ENCODE measurements around the gene CLCN3.
A peak's percentile ranks its signal among the peaks of the same experiment; 100 is the strongest.
"Not testable (repeated sequence)": the region's sequence is repeated elsewhere in the genome, so short reads cannot be mapped to it uniquely, and the experiment has no call there.

CLCN3 gene

GRCh38 chr4:169622566-169622965 is 2.2 kb downstream of the CLCN3 start:
- H3F3A ChIP-seq (ENCODE audit: low read depth), result 0 out of 2 replicates have a peak, but pooled peaks cover 3% of the 10 kb centered on the region
- no peaks in the 10 kb centered on the region for H3K9me2 ChIP-seq (replicated peaks; ENCODE audit: low read depth, low read length)
- peaks cover 32% of the 10 kb centered on the region for H3K4me1 ChIP-seq (ENCODE audit: insufficient read depth, low read length, poor library complexity, severe bottlenecking)
- H3K9ac ChIP-seq (ENCODE audit: low read depth, low read length, poor library complexity, severe bottlenecking), result no peak overlapping the region
- H2AFZ ChIP-seq (ENCODE audit: low read length), result no peak overlapping the region
- H3K9me3 ChIP-seq (ENCODE audit: insufficient read depth, low read depth, low read length), result no peaks in the 10 kb centered on the region
- no peak overlapping the region for H3K4me3 ChIP-seq (ENCODE audit: low read length, poor library complexity, severe bottlenecking)
- peaks cover 52% of the 10 kb centered on the region for H4K20me1 ChIP-seq (ENCODE audit: insufficient read depth, low read length, poor library complexity, severe bottlenecking)
- H3K4me2 ChIP-seq (ENCODE audit: low read depth, low read length, poor library complexity, severe bottlenecking), result peak overlapping the region; percentile 99
- no peak for TF ChIP-seq CTCF (conservative IDR thresholded peaks at IDR 0.05; ENCODE audit: low read length)
- H3K79me2 ChIP-seq (ENCODE audit: insufficient read depth, low read length), result peaks cover 30% of the 10 kb centered on the region
- no peaks in the 10 kb centered on the region for H3K27me3 ChIP-seq (ENCODE audit: insufficient read depth, low read length, poor library complexity, severe bottlenecking)
- no peaks in the 10 kb centered on the region for H3K36me3 ChIP-seq (ENCODE audit: insufficient read depth, low read length)

- not testable (repeated sequence) for H3K36me3 ChIP-seq (ENCODE audit: insufficient read depth, low read length); H3K9me3 ChIP-seq (ENCODE audit: insufficient read depth, low read depth, low read length); H3K4me2 ChIP-seq (ENCODE audit: low read depth, low read length, poor library complexity, severe bottlenecking); H3K27me3 ChIP-seq (ENCODE audit: insufficient read depth, low read length, poor library complexity, severe bottlenecking); H3K9ac ChIP-seq (ENCODE audit: low read depth, low read length, poor library complexity, severe bottlenecking); H2AFZ ChIP-seq (ENCODE audit: low read length); H3K4me3 ChIP-seq (ENCODE audit: low read length, poor library complexity, severe bottlenecking); H3F3A ChIP-seq (ENCODE audit: low read depth); H3K9me2 ChIP-seq (replicated peaks; ENCODE audit: low read depth, low read length)
- H4K20me1 ChIP-seq (ENCODE audit: insufficient read depth, low read length, poor library complexity, severe bottlenecking), result peaks cover 52% of the 10 kb centered on the region
- H3K79me2 ChIP-seq (ENCODE audit: insufficient read depth, low read length), result peaks cover 30% of the 10 kb centered on the region
- H3K4me1 ChIP-seq (ENCODE audit: insufficient read depth, low read length, poor library complexity, severe bottlenecking), result peaks cover 20% of the 10 kb centered on the region
Observed at GRCh38 chr4:169624012-169624411, 3.6 kb downstream of the CLCN3 start.

- Histone ChIP-seq H3K4me2 (ENCODE audit: low read depth, low read length, poor library complexity, severe bottlenecking) (no peak overlapping the region), H4K20me1 (ENCODE audit: insufficient read depth, low read length, poor library complexity, severe bottlenecking) (peaks cover 49% of the 10 kb centered on the region), H3K79me2 (ENCODE audit: insufficient read depth, low read length) (peaks cover 25% of the 10 kb centered on the region), H3K9me2 (replicated peaks; ENCODE audit: low read depth, low read length) (no peaks in the 10 kb centered on the region), H3K9me3 (ENCODE audit: insufficient read depth, low read depth, low read length) (no peaks in the 10 kb centered on the region), H3K36me3 (ENCODE audit: insufficient read depth, low read length) (no peaks in the 10 kb centered on the region), H3K4me3 (ENCODE audit: low read length, poor library complexity, severe bottlenecking) (no peak overlapping the region), H3K27me3 (ENCODE audit: insufficient read depth, low read length, poor library complexity, severe bottlenecking) (no peaks in the 10 kb centered on the region), H3K4me1 (ENCODE audit: insufficient read depth, low read length, poor library complexity, severe bottlenecking) (peaks cover 15% of the 10 kb centered on the region), H2AFZ (ENCODE audit: low read length) (no peak overlapping the region), H3K9ac (ENCODE audit: low read depth, low read length, poor library complexity, severe bottlenecking) (no peak overlapping the region), H3F3A (ENCODE audit: low read depth) (0 out of 2 replicates have a peak, but pooled peaks cover 3% of the 10 kb centered on the region)
- TF ChIP-seq CTCF (conservative IDR thresholded peaks at IDR 0.05; ENCODE audit: low read length) (no peak), EZH2phosphoT487 (IDR thresholded peaks at IDR 0.05; ENCODE audit: borderline replicate concordance) (no peak)
Observed at GRCh38 chr4:169625886-169626285, 5.5 kb downstream of the CLCN3 start.

Data from Loucy (cell line).